NCI-H1105 treated with DMSO at 0.1 percent for 48 hours (cell line): ENCODE measurements around the gene FHAD1.

Experiments used
- DNase-seq: peaks from one replicate; lab custom pipeline; 2025; lab: John Stamatoyannopoulos, UW

FHAD1 gene

DNA sequence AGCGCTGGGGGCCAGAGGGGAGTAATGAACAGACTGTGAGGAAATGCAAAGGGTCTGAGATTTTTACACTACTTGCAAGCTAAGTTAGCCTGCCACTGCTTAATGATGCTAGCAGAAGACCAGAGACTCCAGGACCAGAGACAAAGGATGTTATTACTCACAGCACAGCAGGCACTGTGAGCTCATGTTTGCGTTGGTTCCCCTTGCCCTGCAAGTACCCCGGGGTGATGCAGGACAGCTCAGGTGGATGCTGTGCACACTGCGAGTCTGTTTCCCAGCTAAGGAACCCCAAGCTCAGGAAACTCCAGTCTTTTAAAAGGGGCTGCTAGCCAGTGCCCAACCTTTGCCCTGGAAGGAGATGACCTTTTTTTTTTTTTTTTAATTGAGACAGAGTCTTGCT lies 1.2 kb downstream of the FHAD1 start:
- no peak for DNase-seq

DNA sequence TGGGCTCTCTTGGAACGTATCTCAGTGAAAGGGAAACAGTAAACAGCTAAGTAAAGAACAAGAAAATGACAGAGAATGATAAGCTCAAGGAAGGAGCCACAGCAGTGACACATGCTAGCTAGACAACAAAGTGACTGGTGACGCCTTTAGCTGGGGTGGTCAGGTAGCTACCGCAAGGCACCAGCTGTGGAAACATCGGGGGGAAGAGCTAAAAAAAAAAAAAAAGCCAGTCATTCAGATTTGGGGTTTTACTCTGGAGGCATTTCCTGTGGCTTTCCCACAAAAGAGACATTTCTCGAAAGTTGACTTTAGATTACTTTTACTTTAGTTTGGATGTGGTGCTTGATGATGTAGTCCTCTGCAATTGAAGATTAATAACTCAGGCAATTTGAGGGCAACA lies 2.1 kb downstream of the FHAD1 start:
- DNase-seq: no peak

DNA sequence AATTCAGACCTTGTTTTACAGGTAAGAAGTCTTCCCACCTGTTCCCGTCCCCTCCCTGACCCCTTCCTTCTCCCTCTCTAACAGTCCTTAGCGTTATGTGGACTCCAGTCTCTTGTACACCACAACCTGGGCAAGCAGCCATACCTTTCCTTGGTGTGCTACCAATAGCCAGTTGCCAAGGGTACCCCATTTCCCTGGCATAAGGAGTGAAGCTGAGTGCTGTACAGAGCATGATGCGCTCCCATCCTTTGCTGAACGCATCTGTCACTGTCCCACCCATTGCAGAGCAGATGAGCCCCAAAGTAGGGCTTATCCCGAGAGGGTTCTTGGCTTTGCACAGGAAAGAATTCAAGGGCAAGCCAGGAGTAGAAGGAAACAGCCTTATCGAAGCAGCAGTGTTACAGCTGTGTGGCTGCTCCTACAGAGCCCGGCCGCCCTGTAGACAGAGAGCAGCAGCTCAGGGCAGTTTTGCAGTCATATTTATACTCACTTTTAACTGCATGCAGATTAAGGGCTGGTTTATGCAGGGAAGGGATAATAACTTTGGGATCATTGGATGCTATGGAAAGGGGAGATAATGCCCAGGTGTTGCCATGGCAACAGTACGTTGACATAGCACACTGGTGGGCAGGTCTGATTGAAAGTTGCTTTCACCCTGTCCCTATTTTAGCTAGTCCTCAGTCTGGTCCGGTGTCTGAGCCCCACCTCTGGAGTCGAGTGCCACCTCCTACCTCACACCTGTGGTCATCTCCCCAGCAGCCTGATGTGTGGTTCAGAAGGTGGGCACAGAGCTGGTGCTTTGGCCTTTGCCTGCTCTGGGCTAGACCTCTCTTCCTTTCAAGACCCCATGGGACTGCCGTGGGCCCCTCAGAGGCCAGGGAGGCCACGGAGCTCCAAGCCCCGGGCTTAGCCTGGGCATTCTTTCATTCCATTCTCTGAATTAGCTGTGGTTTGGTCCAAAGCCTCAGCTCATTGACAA lies 5.1 kb downstream of the FHAD1 start:
- peak; percentile 3 for DNase-seq

DNA sequence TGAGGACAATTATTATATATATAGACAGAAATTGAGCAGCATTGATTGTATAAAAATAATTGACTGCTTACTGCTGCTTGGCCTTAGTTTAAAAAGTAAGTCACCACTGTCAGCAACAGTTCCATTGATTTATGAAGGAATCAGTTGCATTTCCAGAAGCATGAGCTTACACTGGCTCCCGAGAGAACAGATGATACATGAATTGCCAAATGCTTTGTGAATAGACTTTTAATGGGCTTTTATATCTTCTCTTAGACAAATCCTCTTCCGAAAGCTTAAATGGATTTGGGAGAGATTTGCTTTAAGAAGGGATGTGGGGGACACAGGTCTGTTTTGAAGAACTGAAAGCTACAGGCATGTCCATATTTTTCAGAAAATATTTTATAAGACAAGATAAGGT lies 7.5 kb downstream of the FHAD1 start:
- no peak for DNase-seq

DNA sequence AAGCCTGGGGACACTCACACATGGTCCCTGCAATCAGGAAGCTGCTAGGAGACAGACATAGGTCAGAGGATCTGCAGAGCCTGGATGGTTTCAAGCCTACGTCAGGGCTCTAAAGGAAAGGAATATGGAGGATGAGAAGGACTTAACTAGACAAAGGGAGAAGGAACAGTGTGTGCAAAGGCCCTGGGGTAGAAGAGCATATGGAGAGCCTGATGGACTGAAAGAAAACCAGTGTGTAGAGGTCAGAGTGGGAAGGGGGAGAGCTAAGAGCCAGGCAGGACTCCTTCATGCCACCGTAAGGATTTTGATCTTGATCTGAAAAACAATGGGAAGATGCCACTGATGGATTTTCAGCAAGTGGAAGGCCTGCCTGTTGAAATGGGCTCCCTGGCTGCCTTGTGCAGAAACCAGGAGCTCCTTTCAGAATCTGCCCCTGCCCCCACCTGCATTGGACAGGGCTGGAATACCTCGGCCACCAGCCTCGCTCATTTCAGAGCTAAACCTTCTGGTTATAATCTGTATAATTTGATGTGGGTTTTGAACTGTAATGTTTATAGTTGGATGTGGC lies 8.6 kb downstream of the FHAD1 start:
- DNase-seq: no peak

DNA sequence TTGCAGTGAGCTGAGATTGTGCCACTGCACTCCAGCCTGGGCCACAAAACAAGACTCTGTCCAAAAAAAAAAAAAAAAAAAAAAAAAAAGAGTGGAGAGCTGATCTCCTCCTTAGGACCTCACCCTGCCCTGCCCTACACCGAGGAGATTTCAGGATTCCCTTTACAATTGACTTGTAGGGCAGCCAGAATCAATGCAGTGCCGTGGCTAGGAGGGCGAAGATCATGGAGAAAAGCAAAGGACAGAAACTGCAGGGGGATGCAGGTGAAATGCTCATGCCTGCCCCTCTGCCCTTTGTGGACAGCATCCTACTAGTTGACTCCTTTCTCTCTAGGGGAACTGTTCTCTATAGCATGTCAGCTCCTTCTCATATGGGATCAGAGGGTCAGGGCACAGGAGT lies 9.6 kb downstream of the FHAD1 start:
- no peak for DNase-seq

DNA sequence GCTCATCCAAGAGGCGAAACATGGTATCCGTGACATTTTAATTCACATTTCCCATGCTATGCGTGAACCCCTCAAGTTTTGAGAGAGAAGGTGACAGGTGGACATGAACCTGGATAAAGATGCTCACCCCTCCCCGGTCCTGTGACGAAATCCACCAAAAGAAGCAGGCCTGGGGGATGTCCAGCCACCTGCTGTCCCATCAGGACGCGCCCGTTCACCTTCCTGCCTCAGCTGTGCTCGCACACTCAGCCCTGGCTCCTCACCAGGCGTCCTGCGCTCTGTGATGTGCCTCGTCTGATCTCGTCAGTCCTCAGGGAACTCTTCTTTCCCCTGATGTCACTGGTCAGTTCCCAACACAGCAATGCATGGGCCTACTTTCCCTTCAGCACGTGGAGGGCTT lies 10.3 kb downstream of the FHAD1 start:
- no peak for DNase-seq

DNA sequence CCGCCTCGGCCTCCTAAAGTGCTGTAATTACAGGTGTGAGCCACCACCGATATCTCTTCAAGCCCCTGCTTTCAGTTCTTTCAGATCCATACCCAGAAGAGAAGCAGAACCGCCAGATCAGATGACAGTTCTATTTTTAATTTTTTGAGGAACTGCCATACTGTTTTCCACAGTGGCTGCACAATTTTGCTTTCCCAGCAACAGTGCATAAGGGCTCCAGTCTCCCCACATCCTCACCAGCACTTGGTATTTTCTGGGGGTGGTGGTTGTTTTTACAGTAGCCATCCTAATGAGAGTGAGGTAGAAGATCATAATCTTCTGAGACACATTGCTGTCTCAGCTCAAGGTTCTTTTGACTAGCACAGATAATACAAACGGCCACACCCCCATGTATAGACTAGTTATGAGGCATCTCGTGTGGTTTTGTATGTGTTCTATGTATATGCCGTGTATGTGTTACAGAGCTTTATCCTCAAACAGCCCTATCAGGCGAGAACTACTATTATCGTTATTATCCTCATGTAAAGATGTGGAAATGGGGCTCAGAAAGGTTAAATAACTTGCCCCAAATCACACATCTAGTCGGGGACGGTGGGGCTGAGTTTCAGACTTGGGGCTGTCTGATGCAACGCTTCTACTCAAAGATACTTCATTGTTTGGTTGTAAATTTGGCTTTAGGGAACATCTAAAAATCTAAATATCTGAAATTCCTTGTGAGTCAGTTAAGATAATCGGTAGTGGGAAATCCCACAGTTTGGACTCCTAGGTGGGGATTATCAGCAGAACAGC lies 12.0 kb downstream of the FHAD1 start:
- DNase-seq: no peak

DNA sequence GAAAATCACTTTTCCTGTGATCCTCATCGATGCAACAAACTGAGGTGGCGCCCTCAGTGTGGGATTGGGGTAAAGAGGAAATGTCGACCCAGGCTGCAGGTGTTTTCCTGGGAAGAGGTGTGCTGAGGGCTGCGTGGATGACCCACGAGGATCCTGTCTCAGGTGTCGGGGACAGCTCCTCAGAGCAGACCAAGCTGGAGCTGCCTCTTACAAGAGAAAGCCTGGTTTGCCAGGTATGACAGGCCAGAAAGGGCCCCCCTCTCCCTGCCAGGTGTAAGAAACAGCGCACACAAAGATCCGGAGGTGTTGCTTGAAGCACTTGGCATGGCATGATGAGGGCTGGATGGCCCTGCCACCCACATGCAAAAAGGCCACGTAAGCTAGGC lies 12.6 kb downstream of the FHAD1 start:
- DNase-seq: no peak

DNA sequence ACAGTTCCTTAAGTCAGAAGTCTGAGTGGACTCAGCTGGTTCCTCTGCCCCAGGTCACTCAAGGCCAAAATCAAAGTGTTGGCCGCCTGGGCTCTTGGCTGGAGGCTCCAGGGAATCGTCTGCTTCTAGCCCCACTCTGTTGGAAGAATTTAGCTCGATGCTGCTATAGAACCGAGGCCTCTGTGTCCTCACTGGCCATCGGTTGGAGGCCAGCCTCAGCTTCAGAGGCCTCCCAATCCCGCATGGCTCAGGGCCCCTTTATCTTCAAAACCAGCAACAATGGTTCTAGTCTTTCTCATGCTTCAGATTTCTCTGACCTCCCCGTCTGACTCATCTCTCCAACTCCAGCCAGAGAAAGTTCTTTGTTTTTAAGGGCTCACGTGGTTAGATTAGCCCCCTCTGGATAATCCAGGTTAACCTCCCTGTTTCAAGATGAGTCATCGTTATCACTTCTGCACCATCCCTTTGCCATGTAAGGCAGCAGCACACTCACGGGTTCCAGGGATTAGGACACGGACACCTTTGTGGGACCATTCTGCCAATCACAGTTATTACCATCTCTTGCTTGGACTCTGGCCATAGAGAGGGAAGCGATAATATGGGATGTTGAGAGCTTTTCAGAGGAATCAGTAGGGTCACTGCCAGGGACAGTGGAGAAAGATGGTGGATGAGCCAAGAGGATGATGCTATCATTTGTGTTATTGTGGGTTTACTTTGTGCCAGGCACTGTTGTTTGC lies 13.6 kb downstream of the FHAD1 start:
- DNase-seq: no peak

DNA sequence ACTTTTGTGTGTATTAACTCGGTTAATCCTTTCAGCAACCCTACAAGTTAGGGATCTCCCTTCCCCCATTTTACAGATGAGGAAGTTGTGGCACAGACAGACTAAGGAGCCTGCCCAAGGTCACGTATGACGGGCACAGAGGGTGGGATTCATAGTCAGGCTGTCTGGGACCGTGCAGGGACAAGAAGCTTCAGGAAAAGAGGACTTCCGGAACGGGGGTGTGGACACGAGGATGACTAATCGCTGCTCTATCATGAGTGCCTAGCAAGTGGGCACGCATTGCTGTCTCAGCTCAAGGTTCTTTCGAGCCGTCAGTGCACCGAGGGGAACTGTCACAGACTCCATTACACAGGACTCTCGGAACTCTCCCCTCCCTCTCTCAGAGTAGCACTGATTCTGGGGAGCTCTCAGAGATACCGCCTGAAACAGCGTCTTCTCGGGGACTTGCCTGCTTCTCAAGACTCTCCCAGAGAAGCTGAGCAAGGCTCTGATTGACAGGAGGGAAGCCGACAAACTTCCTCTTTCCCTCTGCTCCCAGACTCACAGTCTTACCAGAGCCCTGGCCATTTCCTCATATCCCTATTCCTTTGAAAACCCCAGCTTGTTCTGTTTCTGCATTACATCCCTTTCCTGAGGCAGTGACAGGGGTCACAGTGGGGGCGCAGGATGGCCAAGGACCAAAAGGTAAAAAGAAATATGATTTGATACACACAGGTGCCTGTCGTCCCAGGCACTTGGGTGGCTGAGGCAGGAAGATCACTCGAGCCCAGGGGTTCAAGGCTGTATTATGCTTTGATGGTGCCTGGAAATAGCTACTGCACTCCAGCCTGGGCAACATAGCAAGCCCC lies 14.4 kb downstream of the FHAD1 start:
- no peak for DNase-seq

DNA sequence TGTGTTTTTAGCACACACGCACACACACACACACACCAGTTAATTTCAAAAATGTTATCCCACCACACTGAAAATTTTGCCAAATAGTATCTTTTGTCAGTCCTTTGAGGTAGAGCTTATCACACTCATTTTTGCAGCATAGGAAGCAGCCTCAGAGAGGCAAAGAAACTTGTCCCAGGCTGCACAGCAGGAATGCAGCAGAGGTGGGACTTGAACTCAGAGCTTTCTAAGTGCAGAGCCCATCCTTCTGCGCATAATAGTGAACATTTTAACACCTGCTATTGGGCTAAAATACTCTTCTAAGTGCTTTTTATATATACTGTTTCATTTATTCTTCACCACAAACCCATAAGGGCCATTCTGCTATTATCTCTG lies 15.0 kb downstream of the FHAD1 start:
- DNase-seq: no peak

DNA sequence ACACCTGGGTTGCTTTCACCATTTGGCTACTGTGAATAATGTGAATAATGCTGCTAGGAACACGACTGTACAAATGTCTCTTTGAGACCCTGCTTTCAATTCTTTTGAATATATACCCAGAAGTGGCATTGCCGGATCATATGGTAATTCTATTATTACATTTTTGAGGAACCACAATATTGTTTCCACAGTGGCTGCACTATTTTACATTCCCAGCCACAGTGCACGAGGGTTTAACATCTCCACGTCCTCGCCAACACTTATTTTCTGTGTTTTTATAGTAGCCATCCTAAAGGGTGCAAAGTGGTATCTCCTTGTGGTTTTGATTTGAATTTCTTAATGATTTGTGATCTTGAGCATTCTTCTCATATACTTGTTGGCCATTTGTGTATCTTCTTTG lies 15.7 kb downstream of the FHAD1 start:
- DNase-seq: no peak

DNA sequence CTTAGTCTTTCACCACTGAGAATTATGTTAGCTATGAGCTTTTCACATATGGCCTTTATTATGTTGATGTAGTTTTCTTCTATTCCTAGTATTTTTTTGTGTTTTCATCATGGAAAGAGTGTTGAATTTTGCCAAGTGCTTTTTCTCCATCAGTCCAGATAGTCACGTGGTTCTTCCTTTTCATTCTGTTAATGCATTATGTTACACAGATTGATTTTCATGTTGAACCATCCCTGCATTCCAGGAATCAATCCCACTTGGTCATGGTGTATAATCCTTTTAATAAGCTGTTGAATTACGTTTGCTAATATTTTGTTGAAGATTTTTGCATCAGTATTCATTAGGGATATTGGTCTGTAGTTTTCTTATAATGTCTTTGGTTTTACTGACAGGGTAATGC lies 17.7 kb downstream of the FHAD1 start:
- DNase-seq: no peak

DNA sequence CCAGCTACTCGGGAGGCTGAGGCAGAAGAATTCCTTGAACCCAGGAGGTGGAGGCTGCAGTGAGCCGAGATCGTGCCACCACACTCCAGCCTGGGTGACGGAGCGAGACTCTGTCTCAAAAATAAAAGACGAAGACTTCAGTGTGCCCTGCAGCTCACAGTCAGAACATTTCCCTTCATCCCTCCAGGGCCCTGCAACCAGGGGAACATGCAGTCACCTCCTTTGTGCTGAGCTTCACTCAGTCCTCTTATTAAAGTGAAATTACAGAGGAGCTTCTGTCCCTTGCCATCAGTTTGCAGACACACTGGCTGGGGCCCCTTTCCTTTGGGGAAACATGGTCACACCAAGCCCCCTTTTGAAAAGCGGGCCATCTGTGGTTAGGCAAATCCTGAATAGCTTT lies 24.2 kb downstream of the FHAD1 start:
- DNase-seq: no peak

DNA sequence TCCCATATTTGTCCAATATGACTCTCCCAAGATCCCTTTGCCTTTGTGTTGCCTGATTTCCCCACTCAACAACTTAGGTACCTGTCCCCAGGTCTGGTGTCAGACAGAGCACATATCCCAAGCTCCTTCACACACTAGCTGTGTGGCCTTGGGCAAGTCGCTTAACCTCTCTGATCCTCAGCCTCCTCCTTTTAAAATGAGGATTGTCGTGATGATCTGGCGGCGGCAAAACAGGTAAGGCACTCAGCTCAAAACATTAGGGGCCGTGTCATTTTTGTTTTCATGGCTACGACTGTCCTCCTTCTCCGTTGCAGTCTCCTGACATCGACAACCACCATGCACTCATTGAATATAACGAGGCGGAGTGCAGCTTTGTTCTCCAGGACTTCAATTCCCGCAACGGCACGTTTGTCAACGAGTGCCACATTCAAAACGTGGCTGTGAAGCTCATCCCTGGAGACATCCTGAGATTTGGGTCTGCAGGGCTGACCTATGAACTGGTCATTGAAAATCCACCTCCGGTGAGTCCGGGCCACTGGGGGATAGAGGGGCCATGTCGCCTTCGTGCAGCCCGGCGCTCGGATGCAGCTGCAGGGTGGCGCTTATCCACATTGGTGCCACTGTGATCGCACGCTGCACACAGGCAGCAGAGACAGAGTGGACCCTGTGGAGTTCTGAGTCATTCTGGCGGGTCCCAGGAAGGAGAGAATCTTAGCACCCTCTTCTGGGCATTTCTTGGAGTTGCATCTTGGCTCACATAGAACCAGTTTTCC lies 25.2 kb downstream of the FHAD1 start:
- DNase-seq: peak; percentile 35

DNA sequence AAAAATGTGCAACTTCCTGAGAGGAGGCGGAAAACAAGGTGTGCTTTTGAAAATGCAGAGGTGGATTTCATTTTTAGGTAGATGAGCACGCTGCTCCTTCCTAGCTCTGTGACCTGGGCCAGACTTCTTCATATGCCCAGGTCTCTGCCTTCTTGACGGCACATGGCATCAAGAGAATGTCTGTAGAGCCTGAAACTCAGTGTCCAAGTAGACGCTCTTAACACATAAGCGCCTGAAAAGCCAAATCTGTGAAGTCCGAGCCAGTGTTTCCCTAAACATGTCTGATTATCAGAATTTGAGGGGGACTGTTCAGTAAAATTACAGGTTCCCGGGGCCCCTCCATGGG lies 25.7 kb downstream of the FHAD1 start:
- DNase-seq: no peak

DNA sequence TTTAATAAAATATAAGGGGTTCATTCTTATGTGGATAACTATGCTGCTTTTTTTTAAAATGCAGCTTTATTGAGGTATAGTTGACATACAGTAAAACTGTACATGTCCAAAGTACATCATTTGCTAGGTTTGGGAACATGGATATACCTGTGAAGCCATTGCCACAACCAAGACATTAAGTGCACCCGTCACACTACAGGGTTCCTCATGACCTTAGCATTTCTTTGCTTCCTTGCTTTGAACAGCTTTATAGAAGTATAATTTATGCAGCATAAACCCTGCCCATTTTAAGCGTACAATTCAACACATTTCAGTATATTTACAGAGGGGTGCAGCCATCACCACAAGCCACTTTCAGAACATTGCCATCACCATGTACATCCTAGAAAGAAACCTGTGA lies 26.3 kb downstream of the FHAD1 start:
- DNase-seq: no peak

DNA sequence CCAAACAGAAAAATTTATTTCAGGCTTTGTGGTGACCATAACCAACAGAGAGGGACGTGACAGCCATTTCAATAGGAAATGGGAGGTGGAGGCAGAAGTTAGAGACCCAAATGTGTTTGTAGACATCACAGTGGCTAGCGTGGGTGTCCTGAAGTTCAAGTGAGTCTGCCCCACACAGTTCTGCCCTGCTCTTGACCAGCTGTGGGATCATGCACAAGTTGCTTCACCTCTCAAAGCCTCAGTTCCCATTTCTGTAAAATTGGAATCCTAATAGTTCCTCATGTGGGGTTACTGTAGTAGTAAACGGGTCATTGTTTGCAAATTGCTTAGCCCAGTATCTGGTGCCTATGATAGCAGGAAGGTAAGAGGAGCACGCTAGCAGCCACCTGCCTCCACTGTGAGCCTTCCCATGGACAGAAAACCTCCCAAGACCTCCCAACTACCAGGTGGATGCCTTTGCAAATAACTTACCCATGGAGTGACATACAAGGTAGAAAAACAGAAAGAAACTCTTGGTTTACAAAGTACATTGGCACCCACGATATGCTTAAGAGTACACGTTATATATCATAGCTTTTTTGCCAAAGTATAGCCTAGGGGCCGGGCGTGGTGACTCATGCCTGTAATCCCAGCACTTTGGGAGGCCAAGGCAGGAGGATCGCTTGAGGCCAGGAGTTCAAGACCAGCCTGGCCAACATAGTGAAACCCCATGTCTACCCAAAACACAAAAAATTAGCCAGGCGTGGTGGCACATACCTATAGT lies 29.1 kb downstream of the FHAD1 start:
- no peak for DNase-seq
